ENCODE data around the gene PABPC1L. TPM values are rescaled to one million over a fixed set of nuclear protein-coding genes. Genes with fewer than 3 reads are reported as not detected.

The PABPC1L gene
- total RNA-seq, 6 donors from 2014 or later = 15.7 to 130 (median 43.7) TPM

GRCh38 chr20:44966030-44966961 is 56.4 kb downstream of the PABPC1L start, which contains the start of gene STK4:
Gene STK4 (plus strand): TSS chr20:44966512. CDS start chr20:44966569, 57 bp downstream.
- peak; percentile 98 to 99 for ATAC-seq (ENCODE audit: low FRiP score in 2 of 2)
- 2 to 4% methylated on average over 34 to 56 of the region's 68 CpGs for WGBS, 2 donors
- peak; percentile 97 to 100 for DNase-seq

GRCh38 chr20:44967207-44967807 is 57.4 kb downstream of the PABPC1L start:
- TF ChIP-seq POLR2A (IDR thresholded peaks at IDR 0.05) (peak in 1 of 4 donors; percentile 68), EP300 (IDR thresholded peaks at IDR 0.05) (no peak), CTCF (IDR thresholded peaks at IDR 0.05) (no peak), POLR2AphosphoS5 (IDR thresholded peaks at IDR 0.05) (peak in 1 of 2 donors; percentile 44)
- H3K27me3 ChIP-seq = no peaks in the 10 kb centered on the region
- peak in 1 of 2 donors; percentile 48 for DNase-seq
- 18 to 24% methylated on average over 5 of the region's 5 CpGs for WGBS, 2 donors
- H3K36me3 ChIP-seq = peaks cover 0 to 4% (median 2%) of the 10 kb centered on the region in 4 donors
- peaks cover 26 to 38% (median 31%) of the 10 kb centered on the region in 4 donors for H3K4me1 ChIP-seq
- peak; percentile 58 to 71 for ATAC-seq (ENCODE audit: low FRiP score in 2 of 2)
- H3K4me3 ChIP-seq = peak overlapping the region; percentile 63 to 98 (median 90)
- no peaks in the 10 kb centered on the region for H3K9me3 ChIP-seq
- peak overlapping the region; percentile 82 to 97 (median 90) for H3K27ac ChIP-seq

More at GRCh38 chr20:44966030-44966961, 56.4 kb downstream of the PABPC1L start, which contains the start of gene STK4:
- Histone ChIP-seq H3K27me3 (no peaks in the 10 kb centered on the region), H3K4me1 (peaks cover 26 to 38% (median 31%) of the 10 kb centered on the region in 4 donors), H3K9me3 (no peaks in the 10 kb centered on the region), H3K4me3 (peak within 1 kb of the TSS; percentile 63 to 98 (median 90)), H3K27ac (peak within 1 kb of the TSS; percentile 82 to 97 (median 90)), H3K36me3 (no peaks in the 10 kb centered on the region)
- TF ChIP-seq CTCF (IDR thresholded peaks at IDR 0.05) (peak; percentile 49 to 86 (median 76)), POLR2AphosphoS5 (IDR thresholded peaks at IDR 0.05) (peak; percentile 97 to 98), POLR2A (IDR thresholded peaks at IDR 0.05) (peak in 3 of 4 donors; percentile 74 to 96 (median 83)), EP300 (IDR thresholded peaks at IDR 0.05) (peak in 1 of 4 donors; percentile 85)

- Histone ChIP-seq H3K27me3 (no peaks in the 10 kb centered on the region), H3K4me3 (peak overlapping the region in 1 of 4 donors; percentile 98), H3K4me1 (peaks cover 26 to 39% (median 35%) of the 10 kb centered on the region in 4 donors), H3K9me3 (no peaks in the 10 kb centered on the region), H3K36me3 (peaks cover 9 to 25% (median 18%) of the 10 kb centered on the region in 4 donors), H3K27ac (peak overlapping the region in 3 of 4 donors; percentile 87 to 97 (median 93))
- WGBS, 2 donors = 31 to 45% methylated on average over 3 of the region's 3 CpGs
- TF ChIP-seq CTCF (IDR thresholded peaks at IDR 0.05) = no peak
- no peak for TF ChIP-seq POLR2AphosphoS5 (IDR thresholded peaks at IDR 0.05)
- TF ChIP-seq POLR2A (IDR thresholded peaks at IDR 0.05) = no peak
- no peak for TF ChIP-seq EP300 (IDR thresholded peaks at IDR 0.05)
- DNase-seq (no peak), ATAC-seq (ENCODE audit: low FRiP score in 2 of 2) (no peak)
Observed at GRCh38 chr20:44969300-44969894, 59.5 kb downstream of the PABPC1L start.

- peaks cover 26 to 39% (median 34%) of the 10 kb centered on the region in 4 donors for H3K4me1 ChIP-seq
- 6 to 14% methylated on average over 1 of the region's 1 CpG for WGBS, 2 donors
- H3K9me3 ChIP-seq = no peaks in the 10 kb centered on the region
- H3K27ac ChIP-seq = peak overlapping the region; percentile 44 to 93 (median 69)
- no peaks in the 10 kb centered on the region for H3K27me3 ChIP-seq
- ATAC-seq (ENCODE audit: low FRiP score in 2 of 2) = no peak
- peak overlapping the region in 1 of 4 donors; percentile 98 for H3K4me3 ChIP-seq
- H3K36me3 ChIP-seq = peaks cover 16 to 34% (median 27%) of the 10 kb centered on the region in 4 donors
- TF ChIP-seq EP300 (IDR thresholded peaks at IDR 0.05) (no peak), POLR2A (IDR thresholded peaks at IDR 0.05) (peak in 1 of 4 donors; percentile 17), POLR2AphosphoS5 (IDR thresholded peaks at IDR 0.05) (no peak), CTCF (IDR thresholded peaks at IDR 0.05) (no peak)
- no peak for DNase-seq
Observed at GRCh38 chr20:44970243-44970757, 60.4 kb downstream of the PABPC1L start.

Measured in upper lobe of left lung (tissue), 6 donors.